ENCODE results near the gene DNAH9. TPM values are rescaled to one million over a fixed set of nuclear protein-coding genes. Genes with fewer than 3 reads are reported as not detected.

The DNAH9 gene
- total RNA-seq, 3 donors from 2014 or later (not counting 1 experiment from before 2014, with no cell fraction given), result not detected

GRCh38 chr17:11981862-11982261, 383.6 kb downstream of the DNAH9 start:
- no peaks in the 10 kb centered on the region for H3K9me3 ChIP-seq (ENCODE audit: control insufficient read depth, insufficient read depth, low read length)
- no peak for ATAC-seq
- TF ChIP-seq CTCF (IDR thresholded peaks at IDR 0.05), result no peak
- intact Hi-C loops (cut with micrococcal nuclease), result no loop called here
- H3K27me3 ChIP-seq (ENCODE audit: control insufficient read depth, insufficient read depth, low read length), result no peaks in the 10 kb centered on the region
- WGBS (ENCODE audit: insufficient coverage), result 100% methylated on average over 1 of the region's 4 CpGs
- H3K27ac Mint-ChIP-seq, result no peak overlapping the region
- peaks cover 0 to under 1% of the 10 kb centered on the region in 2 donors for H3K4me1 Mint-ChIP-seq
- H3K36me3 ChIP-seq (ENCODE audit: control insufficient read depth, insufficient read depth, low read length), result peaks cover 41% of the 10 kb centered on the region
- H3K9me3 Mint-ChIP-seq, result no peaks in the 10 kb centered on the region
- H3K4me1 ChIP-seq (ENCODE audit: control insufficient read depth, insufficient read depth, low read length), result no peaks in the 10 kb centered on the region
- no peak overlapping the region for H3K27ac ChIP-seq (ENCODE audit: low read length)
- H3K36me3 Mint-ChIP-seq, result peaks cover 45% of the 10 kb centered on the region
- DNase-seq, result no peak
- H3K4me3 ChIP-seq (ENCODE audit: low read length), result no peak overlapping the region
- no peaks in the 10 kb centered on the region for H3K27me3 Mint-ChIP-seq (ENCODE audit: low read depth in 2 of 2)
- H3K4me3 Mint-ChIP-seq, result no peak overlapping the region

DNA sequence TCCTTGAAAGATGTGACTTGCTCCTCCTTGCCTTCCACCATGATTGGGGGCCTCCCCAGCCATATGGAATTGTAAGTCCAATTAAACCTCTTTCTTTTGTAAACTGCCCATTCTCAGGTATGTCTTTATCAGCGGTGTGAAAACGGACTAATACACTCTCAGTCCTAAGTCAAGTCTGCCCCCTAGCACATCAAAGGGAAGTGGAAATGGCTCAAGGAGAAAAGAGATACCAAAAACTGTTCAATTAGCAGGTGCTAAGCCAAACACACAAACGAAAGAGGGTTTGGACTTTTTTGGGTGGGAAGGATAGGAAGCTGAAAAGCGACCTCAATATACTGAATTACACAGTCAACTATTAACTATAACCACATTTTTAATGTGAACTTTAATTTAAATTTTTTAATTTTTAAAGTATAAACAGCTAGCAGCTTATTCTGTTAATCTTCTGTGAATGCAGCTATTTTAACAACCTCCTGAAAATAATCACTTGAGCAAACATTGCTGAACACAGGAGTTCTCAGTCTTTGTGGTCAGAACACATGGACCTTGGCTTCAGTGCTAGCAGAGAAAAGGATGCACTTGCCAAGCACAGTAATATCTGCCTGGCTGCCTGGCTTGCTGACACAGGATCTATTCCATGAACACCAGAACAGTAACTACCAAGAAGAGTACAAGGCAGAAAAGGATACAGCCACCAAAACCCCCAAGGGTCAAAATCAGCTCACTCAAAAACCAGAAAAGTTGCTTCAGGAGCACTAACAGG, 388.1 kb downstream of the DNAH9 start:
- intact Hi-C loops (cut with micrococcal nuclease), result no loop called here
- Histone ChIP-seq H3K9me3 (ENCODE audit: control insufficient read depth, insufficient read depth, low read length) (no peaks in the 10 kb centered on the region), H3K4me3 (ENCODE audit: low read length) (no peak overlapping the region), H3K4me1 (ENCODE audit: control insufficient read depth, insufficient read depth, low read length) (no peaks in the 10 kb centered on the region), H3K36me3 (ENCODE audit: control insufficient read depth, insufficient read depth, low read length) (peaks cover 42% of the 10 kb centered on the region), H3K27me3 (ENCODE audit: control insufficient read depth, insufficient read depth, low read length) (no peaks in the 10 kb centered on the region), H3K27ac (ENCODE audit: low read length) (no peak overlapping the region)
- peaks cover 11 to 23% of the 10 kb centered on the region in 2 donors for H3K4me1 Mint-ChIP-seq
- no peak overlapping the region for H3K27ac Mint-ChIP-seq
- H3K27me3 Mint-ChIP-seq (ENCODE audit: low read depth in 2 of 2), result no peaks in the 10 kb centered on the region
- no peak for ATAC-seq
- DNase-seq, result no peak
- no CpG with 5 or more reads among the region's 4 CpGs for WGBS (ENCODE audit: insufficient coverage)
- peaks cover 38% of the 10 kb centered on the region for H3K36me3 Mint-ChIP-seq
- TF ChIP-seq CTCF (IDR thresholded peaks at IDR 0.05), result no peak
- H3K4me3 Mint-ChIP-seq, result no peak overlapping the region
- H3K9me3 Mint-ChIP-seq, result no peaks in the 10 kb centered on the region

GRCh38 chr17:11986942-11987329, 388.7 kb downstream of the DNAH9 start:
- 87% methylated on average over 3 of the region's 5 CpGs for WGBS (ENCODE audit: insufficient coverage)
- no peaks in the 10 kb centered on the region for H3K27me3 ChIP-seq (ENCODE audit: control insufficient read depth, insufficient read depth, low read length)
- H3K4me3 ChIP-seq (ENCODE audit: low read length), result no peak overlapping the region
- H3K9me3 ChIP-seq (ENCODE audit: control insufficient read depth, insufficient read depth, low read length), result no peaks in the 10 kb centered on the region
- no peak overlapping the region for H3K4me3 Mint-ChIP-seq
- H3K36me3 ChIP-seq (ENCODE audit: control insufficient read depth, insufficient read depth, low read length), result peaks cover 47% of the 10 kb centered on the region
- peaks cover 17 to 23% of the 10 kb centered on the region in 2 donors for H3K4me1 Mint-ChIP-seq
- no peak overlapping the region for H3K27ac Mint-ChIP-seq
- ATAC-seq (no peak), DNase-seq (peak in 1 of 2 donors; percentile 9)
- peaks cover 36% of the 10 kb centered on the region for H3K36me3 Mint-ChIP-seq
- H3K4me1 ChIP-seq (ENCODE audit: control insufficient read depth, insufficient read depth, low read length), result no peaks in the 10 kb centered on the region
- no peaks in the 10 kb centered on the region for H3K27me3 Mint-ChIP-seq (ENCODE audit: low read depth in 2 of 2)
- intact Hi-C loops (cut with micrococcal nuclease), result no loop called here
- peak; percentile 19 for TF ChIP-seq CTCF (IDR thresholded peaks at IDR 0.05)
- H3K27ac ChIP-seq (ENCODE audit: low read length), result no peak overlapping the region
- H3K9me3 Mint-ChIP-seq, result no peaks in the 10 kb centered on the region

All from natural killer cell (primary cell).